Loucy (cell line): ENCODE measurements around the gene SELENOI.

Experiments used
- H2AFZ ChIP-seq: fragments of 200-600 bp; sonication (generic); 2 replicates; pipeline ENCODE4 v1.6.0; 2016; ENCODE audit warnings: antibody characterized with exemption, mild to moderate bottlenecking, low read length, moderate library complexity
- H3F3A ChIP-seq: fragments of 200-600 bp; 2 replicates; pipeline ENCODE4 v1.6.0; 2016; ENCODE audit warnings: antibody characterized with exemption, low read depth, mild to moderate bottlenecking
- H3K27me3 ChIP-seq: fragments of 200-600 bp; sonication (generic); 2 replicates; pipeline ENCODE4 v1.6.1; 2014; ENCODE audit warnings: low read length, mild to moderate bottlenecking; ENCODE audit not compliant: insufficient read depth, poor library complexity, severe bottlenecking
- H3K36me3 ChIP-seq: fragments of 200-600 bp; sonication (generic); 2 replicates; pipeline ENCODE4 v1.6.1; 2016; ENCODE audit warnings: low read length; ENCODE audit not compliant: insufficient read depth
- H3K4me1 ChIP-seq: fragments of 200-600 bp; sonication (generic); 2 replicates; pipeline ENCODE4 v1.5.1; 2014; ENCODE audit warnings: low read length, mild to moderate bottlenecking; ENCODE audit not compliant: insufficient read depth, poor library complexity, severe bottlenecking
- H3K4me2 ChIP-seq: fragments of 200-600 bp; sonication (generic); 2 replicates; pipeline ENCODE4 v1.6.0; 2014; ENCODE audit warnings: antibody characterized with exemption, low read length, low read depth, mild to moderate bottlenecking; ENCODE audit not compliant: poor library complexity, severe bottlenecking
- H3K4me3 ChIP-seq: fragments of 200-600 bp; sonication (generic); 2 replicates; pipeline ENCODE4 v1.5.1; 2014; ENCODE audit warnings: low read length, mild to moderate bottlenecking, mixed read lengths; ENCODE audit not compliant: poor library complexity, severe bottlenecking
- H3K79me2 ChIP-seq: fragments of 200-600 bp; sonication (generic); 2 replicates; pipeline ENCODE4 v1.6.1; 2014; ENCODE audit warnings: low read length; ENCODE audit not compliant: insufficient read depth
- H3K9ac ChIP-seq: fragments of 200-600 bp; sonication (generic); 2 replicates; pipeline ENCODE4 v1.6.0; 2014; ENCODE audit warnings: mild to moderate bottlenecking, low read depth, low read length, moderate library complexity; ENCODE audit not compliant: poor library complexity, severe bottlenecking
- H3K9me2 ChIP-seq: fragments of 200-600 bp; sonication (generic); replicated peaks from 2 replicates; pipeline ENCODE4 v1.6.1; 2016; ENCODE audit warnings: low read depth, low read length, mixed read lengths
- H3K9me3 ChIP-seq: fragments of 200-600 bp; sonication (generic); 2 replicates; pipeline ENCODE4 v1.6.1; 2014; ENCODE audit warnings: mild to moderate bottlenecking, antibody characterized with exemption, low read length, low read depth; ENCODE audit not compliant: insufficient read depth
- H4K20me1 ChIP-seq: fragments of 200-600 bp; sonication (generic); 2 replicates; pipeline ENCODE4 v1.6.0; 2014; ENCODE audit warnings: antibody characterized with exemption, low read length, mild to moderate bottlenecking; ENCODE audit not compliant: insufficient read depth, poor library complexity, severe bottlenecking
- CTCF ChIP-seq: fragments of 200-600 bp; sonication (generic); conservative IDR thresholded peaks from 2 replicates; pipeline ENCODE4 v1.5.1; 2014; ENCODE audit warnings: mild to moderate bottlenecking, antibody characterized with exemption, low read length
- EZH2phosphoT487 ChIP-seq: fragments of 200-600 bp; IDR thresholded peaks from 2 replicates; pipeline ENCODE4 v1.6.1; 2018; ENCODE audit warnings: antibody characterized with exemption, mild to moderate bottlenecking, moderate library complexity, borderline replicate concordance

Gene SELENOI

GRCh38 chr2:26336719-26337118 lies 9.2 kb upstream of the SELENOI start:
- H3K79me2 ChIP-seq, result no peaks in the 10 kb centered on the region
- no peaks in the 10 kb centered on the region for H3K9me3 ChIP-seq
- H3K4me3 ChIP-seq, result no peak overlapping the region
- H3K36me3 ChIP-seq, result no peaks in the 10 kb centered on the region
- no peaks in the 10 kb centered on the region for H3K27me3 ChIP-seq
- H3K4me1 ChIP-seq, result peaks cover 3% of the 10 kb centered on the region
- H3K9me2 ChIP-seq, result no peaks in the 10 kb centered on the region
- H3K4me2 ChIP-seq, result no peak overlapping the region
- H3F3A ChIP-seq, result no peaks in the 10 kb centered on the region
- no peak overlapping the region for H2AFZ ChIP-seq
- no peak overlapping the region for H3K9ac ChIP-seq
- no peaks in the 10 kb centered on the region for H4K20me1 ChIP-seq
- TF ChIP-seq CTCF (no peak), EZH2phosphoT487 (no peak)

GRCh38 chr2:26337298-26337697 lies 8.6 kb upstream of the SELENOI start:
- Histone ChIP-seq H3K79me2 (no peaks in the 10 kb centered on the region), H3K4me3 (no peak overlapping the region), H3K9me3 (no peaks in the 10 kb centered on the region), H3K36me3 (no peaks in the 10 kb centered on the region), H4K20me1 (no peaks in the 10 kb centered on the region), H3K4me2 (no peak overlapping the region), H3F3A (no peaks in the 10 kb centered on the region), H2AFZ (no peak overlapping the region), H3K4me1 (peaks cover 3% of the 10 kb centered on the region), H3K9me2 (no peaks in the 10 kb centered on the region), H3K9ac (no peak overlapping the region), H3K27me3 (no peaks in the 10 kb centered on the region)
- TF ChIP-seq EZH2phosphoT487, result no peak
- TF ChIP-seq CTCF, result no peak

- Histone ChIP-seq H3K9me3 (no peaks in the 10 kb centered on the region), H3K79me2 (peaks cover 18% of the 10 kb centered on the region), H4K20me1 (peaks cover 8% of the 10 kb centered on the region), H3K4me3 (no peak overlapping the region), H3K4me2 (no peak overlapping the region), H3K4me1 (peaks cover 11% of the 10 kb centered on the region), H3K27me3 (no peaks in the 10 kb centered on the region), H2AFZ (no peak overlapping the region), H3K9me2 (no peaks in the 10 kb centered on the region), H3K36me3 (no peaks in the 10 kb centered on the region), H3K9ac (no peak overlapping the region), H3F3A (no peaks in the 10 kb centered on the region)
- no peak for TF ChIP-seq EZH2phosphoT487
- TF ChIP-seq CTCF, result no peak
Measured at GRCh38 chr2:26340831-26341230, 5.1 kb upstream of the SELENOI start.
